ENCODE results near the gene GAB3. TPM values are rescaled to one million over a fixed set of nuclear protein-coding genes. Genes with fewer than 3 reads are reported as not detected.

Gene GAB3
- total and polyA plus RNA-seq, 9 donors: 3.2 to 6.7 (median 5.2) TPM

Other genes starting within 250 kb of the GAB3 start
- 19.1 TPM for gene FAM3A, start 234.8 kb downstream of the GAB3 start, total RNA-seq
- 10 to 100 TPM; 22.7 to 34.7 (median 28.9) TPM for gene FAM3A, start 234.8 kb downstream of the GAB3 start, polyA plus RNA-seq (ENCODE audit: insufficient read depth in 1 of 8, insufficient read length in 8 of 8, low replicate concordance in 1 of 8)
- gene G6PD, start 204.2 kb downstream of the GAB3 start, total RNA-seq: 5.8 TPM
- gene G6PD, start 204.2 kb downstream of the GAB3 start, polyA plus RNA-seq (ENCODE audit: insufficient read depth in 1 of 8, insufficient read length in 8 of 8, low replicate concordance in 1 of 8): 10 to 100 TPM; 11.0 to 19.4 (median 13.9) TPM
- 9.4 TPM for gene IKBKG, start 203.5 kb downstream of the GAB3 start, total RNA-seq
- gene IKBKG, start 203.5 kb downstream of the GAB3 start, polyA plus RNA-seq (ENCODE audit: insufficient read depth in 1 of 8, insufficient read length in 8 of 8, low replicate concordance in 1 of 8): 10 to 100 TPM; 12.2 to 16.3 (median 14.0) TPM
- not detected for gene CTAG1A, start 165.9 kb downstream of the GAB3 start, total RNA-seq
- gene CTAG1A, start 165.9 kb downstream of the GAB3 start, polyA plus RNA-seq (ENCODE audit: insufficient read depth in 1 of 8, insufficient read length in 8 of 8, low replicate concordance in 1 of 8): not detected
- not detected for gene CTAG1B, start 131.8 kb downstream of the GAB3 start, total RNA-seq
- gene CTAG1B, start 131.8 kb downstream of the GAB3 start, polyA plus RNA-seq (ENCODE audit: insufficient read depth in 1 of 8, insufficient read length in 8 of 8, low replicate concordance in 1 of 8): not detected
- not detected for gene CTAG2, start 97.5 kb downstream of the GAB3 start, total RNA-seq
- not detected for gene CTAG2, start 97.5 kb downstream of the GAB3 start, polyA plus RNA-seq (ENCODE audit: insufficient read depth in 1 of 8, insufficient read length in 8 of 8, low replicate concordance in 1 of 8)
- 22.8 TPM for gene DKC1, start 11.8 kb upstream of the GAB3 start, total RNA-seq
- gene DKC1, start 11.8 kb upstream of the GAB3 start, polyA plus RNA-seq (ENCODE audit: insufficient read depth in 1 of 8, insufficient read length in 8 of 8, low replicate concordance in 1 of 8): 10 to 100 TPM; 33.1 to 44.2 (median 38.8) TPM
- gene MPP1, start 54.4 kb upstream of the GAB3 start, total RNA-seq: 16.6 TPM
- 10 to 100 TPM; 15.0 to 22.6 (median 20.5) TPM for gene MPP1, start 54.4 kb upstream of the GAB3 start, polyA plus RNA-seq (ENCODE audit: insufficient read depth in 1 of 8, insufficient read length in 8 of 8, low replicate concordance in 1 of 8)
- gene SMIM9, start 83.6 kb upstream of the GAB3 start, total RNA-seq: not detected
- gene SMIM9, start 83.6 kb upstream of the GAB3 start, polyA plus RNA-seq (ENCODE audit: insufficient read depth in 1 of 8, insufficient read length in 8 of 8, low replicate concordance in 1 of 8): not detected
- 1.3 TPM for gene F8A1, start 135.3 kb upstream of the GAB3 start, total RNA-seq
- 10 to 100 TPM in 7 of 8 donors, 1 to 10 TPM in 1; 3.6 to 19.4 (median 12.9) TPM for gene F8A1, start 135.3 kb upstream of the GAB3 start, polyA plus RNA-seq (ENCODE audit: insufficient read depth in 1 of 8, insufficient read length in 8 of 8, low replicate concordance in 1 of 8)

All from muscle of leg (tissue), 9 donors.